HepG2 (cell line): ENCODE measurements around the gene VIM.

Source experiments
- CTCF ChIP-seq: sonication (generic); formaldehyde crosslinking; IDR thresholded peaks from 2 replicates; pipeline ENCODE4 v1.5.0; 2020; ENCODE audit warnings: mild to moderate bottlenecking, missing genetic modification reagents, moderate library complexity
- E2F5 ChIP-seq: sonication (generic); formaldehyde crosslinking; conservative IDR thresholded peaks from 2 replicates; pipeline ENCODE4 v1.4.0; 2020; ENCODE audit warnings: missing genetic modification reagents
- ELF4 ChIP-seq: sonication (generic); formaldehyde crosslinking; IDR thresholded peaks from 2 replicates; pipeline ENCODE4 v1.5.0; 2020; ENCODE audit warnings: missing genetic modification reagents, mild to moderate bottlenecking, moderate library complexity, borderline replicate concordance
- GTF3A ChIP-seq: sonication (generic); formaldehyde crosslinking; conservative IDR thresholded peaks from 2 replicates; pipeline ENCODE4 v1.4.0; 2020; ENCODE audit warnings: mild to moderate bottlenecking, missing genetic modification reagents
- HMGXB4 ChIP-seq, 2 experiments: sonication (generic) in 1 of 2; formaldehyde crosslinking in 1 of 2; IDR thresholded peaks; 2 replicates each; pipeline versions ENCODE4 v1.4.0 to v1.6.1; 2018 to 2020; ENCODE audit warnings: missing genetic modification reagents in 2 of 2, borderline replicate concordance in 1 of 2, low read depth in 1 of 2, mild to moderate bottlenecking in 1 of 2, missing biosample characterization in 1 of 2
- HOMEZ ChIP-seq: IDR thresholded peaks from 2 replicates; pipeline ENCODE4 v1.6.1; 2016; ENCODE audit warnings: low read depth
- JUND ChIP-seq: sonication (generic); formaldehyde crosslinking; IDR thresholded peaks from 2 replicates; pipeline ENCODE4 v1.8.0; 2022; ENCODE audit warnings: mild to moderate bottlenecking, missing genetic modification reagents
- MAX ChIP-seq: IDR thresholded peaks from 2 replicates; pipeline ENCODE4 v1.6.1; 2012; ENCODE audit warnings: inconsistent platforms
- RAD21 ChIP-seq: fragments of 450-650 bp; formaldehyde crosslinking; IDR thresholded peaks from 2 replicates; pipeline ENCODE4 v1.5.0; 2020; ENCODE audit warnings: mild to moderate bottlenecking
- RFX1 ChIP-seq: fragments of 450-650 bp; IDR thresholded peaks from 2 replicates; pipeline ENCODE4 v1.6.1; 2017
- SP1 ChIP-seq, 2 experiments: fragments of 450-650 bp in 1 of 2; sonication (generic) in 1 of 2; formaldehyde crosslinking in 1 of 2; IDR thresholded peaks; 2 replicates each; pipeline versions ENCODE4 v1.4.0 to v1.6.1; 2016 to 2020; ENCODE audit warnings: missing genetic modification reagents in 1 of 2
- XBP1 ChIP-seq: sonication (generic); formaldehyde crosslinking; IDR thresholded peaks from 2 replicates; pipeline ENCODE4 v1.5.0; 2020; ENCODE audit warnings: missing genetic modification reagents
- ZBTB37 ChIP-seq: sonication (generic); formaldehyde crosslinking; IDR thresholded peaks from 2 replicates; pipeline ENCODE4 v1.4.0; 2020; ENCODE audit warnings: mild to moderate bottlenecking, missing genetic modification reagents
- ZBTB7A ChIP-seq: sonication (generic); formaldehyde crosslinking; IDR thresholded peaks from 2 replicates; pipeline ENCODE4 v1.8.0; 2022; ENCODE audit warnings: mild to moderate bottlenecking, missing genetic modification reagents

- TF ChIP-seq HMGXB4 (CRISPR knock-in tag; IDR thresholded peaks at IDR 0.05; ENCODE audit: borderline replicate concordance in 1 of 2, low read depth in 1 of 2) (no peak), MAX (no peak), ZBTB37 (CRISPR knock-in tag) (no peak), XBP1 (no peak), RAD21 (CRISPR knock-in tag) (no peak), ELF4 (CRISPR knock-in tag) (no peak), GTF3A (CRISPR knock-in tag) (no peak), CTCF (CRISPR knock-in tag) (no peak), E2F5 (CRISPR knock-in tag) (no peak), JUND (CRISPR knock-in tag) (no peak), SP1 (IDR thresholded peaks at IDR 0.05) (no peak), SP1 (CRISPR knock-in tag; IDR thresholded peaks at IDR 0.05) (no peak), ZBTB7A (no peak), RFX1 (no peak), HOMEZ (no peak)
These were observed 34.5 kb downstream of the VIM start for GRCh38 chr10:17262502-17262901.
